GM10266 (cell line): Measurements from ENCODE around the gene PPP1R2.

Experiments used
- DNase-seq: peaks from one replicate; pipeline ENCODE4 v3.0.0; 2012; ENCODE audit errors: extremely low spot score
- CTCF ChIP-seq: IDR thresholded peaks from 2 replicates; pipeline ENCODE4 v1.5.1; 2012; ENCODE audit warnings: mild to moderate bottlenecking, low read depth; ENCODE audit not compliant: control insufficient read depth, insufficient read depth; ENCODE audit errors: missing control alignments

Gene PPP1R2

GRCh38 chr3:195574497-195575304 lies 31.6 kb upstream of the PPP1R2 start:
- no peak for DNase-seq
- TF ChIP-seq CTCF, result no peak

- no peak for TF ChIP-seq CTCF
Observed at GRCh38 chr3:195573611-195574496, 30.7 kb upstream of the PPP1R2 start.

GRCh38 chr3:195571361-195571760 lies 28.2 kb upstream of the PPP1R2 start:
- TF ChIP-seq CTCF, result no peak
- DNase-seq, result no peak

More at GRCh38 chr3:195573611-195574496, 30.7 kb upstream of the PPP1R2 start:
- no peak for DNase-seq

- TF ChIP-seq CTCF, result no peak
- no peak for DNase-seq
Observed at GRCh38 chr3:195570912-195571311, 27.8 kb upstream of the PPP1R2 start.

- no peak for DNase-seq
Observed at GRCh38 chr3:195570344-195570743, 27.2 kb upstream of the PPP1R2 start.

GRCh38 chr3:195568630-195569029 lies 25.5 kb upstream of the PPP1R2 start:
- TF ChIP-seq CTCF, result no peak
- no peak for DNase-seq

More at GRCh38 chr3:195570344-195570743, 27.2 kb upstream of the PPP1R2 start:
- TF ChIP-seq CTCF, result no peak
